Osteocyte (in vitro differentiated cells): ENCODE results near the gene RUBCN. TPM values are rescaled to one million over a fixed set of nuclear protein-coding genes. Genes with fewer than 3 reads are reported as not detected.

Source experiments
- DNase-seq: peaks from one replicate; pipeline ENCODE4 v3.0.0; 2021; ENCODE audit warnings: mixed read lengths; ENCODE audit not compliant: unreplicated experiment; ENCODE audit errors: extremely low spot score
- H3K27ac Mint-ChIP-seq: one replicate; pipeline ENCODE4 v1.8.0; 2021; ENCODE audit warnings: mild to moderate bottlenecking, mixed read lengths; ENCODE audit not compliant: unreplicated experiment
- H3K27me3 Mint-ChIP-seq: one replicate; pipeline ENCODE4 v1.8.0; 2021; ENCODE audit warnings: mixed read lengths; ENCODE audit not compliant: unreplicated experiment
- H3K36me3 Mint-ChIP-seq: one replicate; pipeline ENCODE4 v1.8.0; 2021; ENCODE audit warnings: mixed read lengths; ENCODE audit not compliant: unreplicated experiment
- H3K4me1 Mint-ChIP-seq: one replicate; pipeline ENCODE4 v1.8.0; 2021; ENCODE audit warnings: mixed read lengths; ENCODE audit not compliant: unreplicated experiment
- H3K4me3 Mint-ChIP-seq: one replicate; pipeline ENCODE4 v1.8.0; 2021; ENCODE audit warnings: mild to moderate bottlenecking, moderate library complexity, mixed read lengths; ENCODE audit not compliant: unreplicated experiment
- H3K9me3 Mint-ChIP-seq: one replicate; pipeline ENCODE4 v1.8.0; 2021; ENCODE audit warnings: mixed read lengths; ENCODE audit not compliant: unreplicated experiment
- total RNA-seq: library from RNA; stranded (reverse); gene quantifications from 2 replicates; pipeline ENCODE4 v1.2.1, GENCODE V29; 2021
- TF ChIP-seq, protein P1 (sequence below): fragments of 200-600 bp; sonication (generic); IDR thresholded peaks from 2 replicates; pipeline ENCODE4 v1.5.0; 2021; ENCODE audit warnings: antibody characterized with exemption, mild to moderate bottlenecking, moderate library complexity

The RUBCN gene
- total RNA-seq, 1 donor from 2014 or later = 30.3 TPM

DNA sequence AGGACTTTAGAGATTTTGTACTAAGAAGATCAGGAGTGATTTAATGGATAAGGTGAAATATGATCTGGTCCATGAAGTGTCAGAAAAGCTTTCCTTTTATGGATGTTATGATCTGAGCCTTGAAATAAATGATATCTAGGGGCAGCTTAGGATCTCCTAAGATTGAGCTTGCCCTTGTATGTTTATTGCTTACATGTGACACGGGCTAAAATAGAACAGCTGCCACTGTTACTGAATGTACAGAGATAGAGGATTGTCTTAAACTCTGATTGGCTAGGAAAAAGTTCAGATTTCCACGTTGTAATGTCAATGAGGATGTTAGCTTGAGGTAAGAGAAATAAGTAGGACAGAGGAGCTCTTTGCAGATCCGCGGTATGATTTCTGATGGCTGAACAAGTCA is 21.8 kb upstream of the RUBCN start:
- Mint-ChIP-seq H3K36me3 (peaks cover 3% of the 10 kb centered on the region), H3K27me3 (no peaks in the 10 kb centered on the region), H3K4me3 (no peak overlapping the region), H3K9me3 (no peaks in the 10 kb centered on the region), H3K4me1 (peaks cover 12% of the 10 kb centered on the region), H3K27ac (no peak overlapping the region)
- TF ChIP-seq, protein P1, sequence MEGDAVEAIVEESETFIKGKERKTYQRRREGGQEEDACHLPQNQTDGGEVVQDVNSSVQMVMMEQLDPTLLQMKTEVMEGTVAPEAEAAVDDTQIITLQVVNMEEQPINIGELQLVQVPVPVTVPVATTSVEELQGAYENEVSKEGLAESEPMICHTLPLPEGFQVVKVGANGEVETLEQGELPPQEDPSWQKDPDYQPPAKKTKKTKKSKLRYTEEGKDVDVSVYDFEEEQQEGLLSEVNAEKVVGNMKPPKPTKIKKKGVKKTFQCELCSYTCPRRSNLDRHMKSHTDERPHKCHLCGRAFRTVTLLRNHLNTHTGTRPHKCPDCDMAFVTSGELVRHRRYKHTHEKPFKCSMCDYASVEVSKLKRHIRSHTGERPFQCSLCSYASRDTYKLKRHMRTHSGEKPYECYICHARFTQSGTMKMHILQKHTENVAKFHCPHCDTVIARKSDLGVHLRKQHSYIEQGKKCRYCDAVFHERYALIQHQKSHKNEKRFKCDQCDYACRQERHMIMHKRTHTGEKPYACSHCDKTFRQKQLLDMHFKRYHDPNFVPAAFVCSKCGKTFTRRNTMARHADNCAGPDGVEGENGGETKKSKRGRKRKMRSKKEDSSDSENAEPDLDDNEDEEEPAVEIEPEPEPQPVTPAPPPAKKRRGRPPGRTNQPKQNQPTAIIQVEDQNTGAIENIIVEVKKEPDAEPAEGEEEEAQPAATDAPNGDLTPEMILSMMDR = no peak
- DNase-seq = no peak

DNA sequence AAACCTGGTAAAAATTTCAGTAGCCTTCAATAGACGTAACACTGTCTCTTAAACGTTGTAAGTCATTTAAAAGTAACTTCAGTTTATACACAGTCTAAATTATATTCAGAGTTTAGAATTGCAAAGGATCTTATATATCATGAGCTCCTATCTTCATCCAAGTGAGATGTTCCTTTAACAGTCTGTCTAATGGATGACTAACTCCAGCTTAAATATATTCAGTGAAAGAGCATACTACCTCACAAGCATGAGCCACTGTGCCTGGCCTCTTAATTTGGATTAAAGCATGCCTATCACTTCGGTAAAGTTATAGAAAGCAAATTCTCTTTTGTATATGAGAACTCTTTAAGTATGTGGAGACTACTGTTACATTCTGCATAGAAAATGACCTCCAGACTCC is 20.0 kb upstream of the RUBCN start:
- Mint-ChIP-seq H3K27me3 (no peaks in the 10 kb centered on the region), H3K4me3 (no peak overlapping the region), H3K9me3 (no peaks in the 10 kb centered on the region), H3K4me1 (peaks cover 25% of the 10 kb centered on the region), H3K27ac (no peak overlapping the region), H3K36me3 (peaks cover 3% of the 10 kb centered on the region)
- no peak for DNase-seq
- TF ChIP-seq, protein P1 = no peak

DNA sequence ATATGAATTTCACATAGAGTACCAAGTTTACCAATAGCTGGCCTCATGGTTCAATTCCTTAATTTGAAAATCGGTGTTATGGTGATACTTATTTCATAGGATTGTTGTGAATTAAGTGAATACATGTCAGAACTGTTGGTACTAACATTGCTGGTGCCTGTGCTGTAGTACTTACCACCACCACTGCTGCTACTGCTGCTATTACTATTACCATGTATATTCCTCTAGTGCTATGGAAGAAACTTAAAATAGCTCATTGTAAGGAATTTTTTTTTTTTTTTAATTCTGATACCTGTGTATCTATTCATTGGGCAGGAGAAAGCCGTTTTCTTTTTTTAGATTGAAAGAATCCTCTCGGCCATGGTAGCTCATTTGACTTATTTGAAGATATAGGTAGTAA is 16.6 kb upstream of the RUBCN start:
- Mint-ChIP-seq H3K36me3 (peaks cover 3% of the 10 kb centered on the region), H3K4me3 (no peak overlapping the region), H3K9me3 (no peaks in the 10 kb centered on the region), H3K27me3 (no peaks in the 10 kb centered on the region), H3K4me1 (peaks cover 38% of the 10 kb centered on the region), H3K27ac (no peak overlapping the region)
- no peak for DNase-seq
- TF ChIP-seq, protein P1 = no peak

- no peaks in the 10 kb centered on the region for H3K36me3 Mint-ChIP-seq
- H3K27ac Mint-ChIP-seq = peak overlapping the region; percentile 62
- DNase-seq = no peak
- H3K9me3 Mint-ChIP-seq = no peaks in the 10 kb centered on the region
- H3K27me3 Mint-ChIP-seq = no peaks in the 10 kb centered on the region
- peaks cover 38% of the 10 kb centered on the region for H3K4me1 Mint-ChIP-seq
- peak overlapping the region; percentile 72 for H3K4me3 Mint-ChIP-seq
- TF ChIP-seq, protein P1 = no peak
Observed at GRCh38 chr3:197752107-197752506, 15.4 kb upstream of the RUBCN start.

DNA sequence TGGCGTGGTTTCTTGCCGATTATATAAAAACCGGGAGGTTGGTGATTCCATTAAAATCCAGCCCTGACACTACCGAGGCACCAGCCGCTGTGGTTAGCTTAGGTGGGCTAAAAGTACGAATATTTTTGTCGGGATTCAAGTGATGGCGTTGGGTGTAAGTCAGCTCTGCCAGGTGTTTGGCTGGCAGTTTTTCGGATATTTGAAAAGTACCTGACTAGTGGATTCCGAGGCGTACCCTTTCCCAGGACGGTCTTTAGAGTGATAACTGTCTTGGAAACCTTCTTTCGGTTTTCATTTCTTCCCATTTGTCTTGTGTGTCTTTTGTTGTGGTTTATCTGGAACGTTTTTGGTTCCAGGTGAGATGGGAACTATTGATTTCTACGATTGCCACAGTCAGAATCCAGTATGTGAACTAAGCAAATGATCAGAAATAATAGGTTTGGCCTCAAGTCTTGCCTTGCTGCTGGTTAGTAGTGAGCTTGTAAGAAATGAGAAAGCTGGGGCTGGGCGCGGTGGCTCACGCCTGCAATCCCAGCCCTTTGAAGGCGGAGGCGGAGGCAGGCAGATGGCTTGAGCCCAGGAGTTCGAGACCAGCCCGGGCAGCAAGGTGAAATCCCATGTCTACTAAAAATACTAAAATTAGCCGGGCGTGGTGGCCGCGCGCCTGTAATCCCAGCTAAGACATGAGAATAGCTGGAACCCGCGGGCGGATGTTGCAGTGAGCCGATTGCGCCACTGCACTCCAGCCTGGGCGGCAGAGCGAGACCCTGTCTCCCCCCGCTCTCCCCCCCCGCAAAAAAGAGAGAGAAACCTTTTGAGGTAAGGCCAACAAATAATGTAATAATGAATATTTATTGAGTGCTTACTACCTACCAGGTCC is 14.4 kb upstream of the RUBCN start:
- Mint-ChIP-seq H3K36me3 (no peaks in the 10 kb centered on the region), H3K4me1 (peaks cover 35% of the 10 kb centered on the region), H3K9me3 (no peaks in the 10 kb centered on the region), H3K27ac (peak overlapping the region; percentile 95), H3K27me3 (no peaks in the 10 kb centered on the region), H3K4me3 (peak overlapping the region; percentile 87)
- TF ChIP-seq, protein P1 = no peak
- no peak for DNase-seq
